ENCODE data around the gene ESR2. TPM values are rescaled to one million over a fixed set of nuclear protein-coding genes. Genes with fewer than 3 reads are reported as not detected.
A peak's percentile ranks its signal among the peaks of the same experiment; 100 is the strongest.

ESR2 gene
- total and polyA plus RNA-seq, 8 donors: 0.21 to 3.0 (median 2.0) TPM

- DNase-seq (no peak), ATAC-seq (no peak)
- Histone ChIP-seq H3K27ac (no peak overlapping the region), H3K9me3 (no peaks in the 10 kb centered on the region), H3K4me1 (peaks cover 5 to 20% of the 10 kb centered on the region in 2 donors), H3K4me3 (no peak overlapping the region), H3K36me3 (peaks cover 0 to 7% of the 10 kb centered on the region in 2 donors), H3K27me3 (peaks cover 0 to 8% of the 10 kb centered on the region in 2 donors)
- TF ChIP-seq, protein P1, sequence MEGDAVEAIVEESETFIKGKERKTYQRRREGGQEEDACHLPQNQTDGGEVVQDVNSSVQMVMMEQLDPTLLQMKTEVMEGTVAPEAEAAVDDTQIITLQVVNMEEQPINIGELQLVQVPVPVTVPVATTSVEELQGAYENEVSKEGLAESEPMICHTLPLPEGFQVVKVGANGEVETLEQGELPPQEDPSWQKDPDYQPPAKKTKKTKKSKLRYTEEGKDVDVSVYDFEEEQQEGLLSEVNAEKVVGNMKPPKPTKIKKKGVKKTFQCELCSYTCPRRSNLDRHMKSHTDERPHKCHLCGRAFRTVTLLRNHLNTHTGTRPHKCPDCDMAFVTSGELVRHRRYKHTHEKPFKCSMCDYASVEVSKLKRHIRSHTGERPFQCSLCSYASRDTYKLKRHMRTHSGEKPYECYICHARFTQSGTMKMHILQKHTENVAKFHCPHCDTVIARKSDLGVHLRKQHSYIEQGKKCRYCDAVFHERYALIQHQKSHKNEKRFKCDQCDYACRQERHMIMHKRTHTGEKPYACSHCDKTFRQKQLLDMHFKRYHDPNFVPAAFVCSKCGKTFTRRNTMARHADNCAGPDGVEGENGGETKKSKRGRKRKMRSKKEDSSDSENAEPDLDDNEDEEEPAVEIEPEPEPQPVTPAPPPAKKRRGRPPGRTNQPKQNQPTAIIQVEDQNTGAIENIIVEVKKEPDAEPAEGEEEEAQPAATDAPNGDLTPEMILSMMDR (IDR thresholded peaks at IDR 0.05): no peak
- intact Hi-C loops (cut with DNase I): no loop called here
These were observed 98.1 kb downstream of the ESR2 start for GRCh38 chr14:64196056-64196455.

DNA sequence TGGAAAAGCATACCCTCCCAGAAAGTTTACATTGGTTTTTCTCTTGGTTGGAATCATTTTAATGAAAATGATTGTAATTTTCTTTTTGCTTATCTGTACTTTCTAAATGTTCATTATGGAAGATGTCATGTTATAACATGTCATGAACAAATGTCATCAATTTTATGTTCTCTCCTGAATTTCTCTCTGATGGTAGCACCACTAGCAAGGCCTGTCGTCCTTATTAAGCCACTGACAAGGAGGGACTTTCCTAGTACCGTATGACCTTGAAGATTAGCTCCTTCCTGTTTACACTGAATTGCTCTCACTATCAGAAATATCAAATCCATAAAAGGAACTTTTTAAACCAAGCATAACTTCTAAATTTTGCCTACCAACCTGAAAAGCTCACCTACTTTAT is 99.0 kb downstream of the ESR2 start:
- Histone ChIP-seq H3K4me3 (no peak overlapping the region), H3K36me3 (peaks cover 0 to 8% of the 10 kb centered on the region in 2 donors), H3K4me1 (peaks cover 3 to 11% of the 10 kb centered on the region in 2 donors), H3K27me3 (peaks cover 0 to 8% of the 10 kb centered on the region in 2 donors), H3K27ac (no peak overlapping the region), H3K9me3 (no peaks in the 10 kb centered on the region)
- intact Hi-C loops (cut with DNase I): no loop called here
- TF ChIP-seq, protein P1 (IDR thresholded peaks at IDR 0.05): no peak
- no peak for DNase-seq
- no peak for ATAC-seq

DNA sequence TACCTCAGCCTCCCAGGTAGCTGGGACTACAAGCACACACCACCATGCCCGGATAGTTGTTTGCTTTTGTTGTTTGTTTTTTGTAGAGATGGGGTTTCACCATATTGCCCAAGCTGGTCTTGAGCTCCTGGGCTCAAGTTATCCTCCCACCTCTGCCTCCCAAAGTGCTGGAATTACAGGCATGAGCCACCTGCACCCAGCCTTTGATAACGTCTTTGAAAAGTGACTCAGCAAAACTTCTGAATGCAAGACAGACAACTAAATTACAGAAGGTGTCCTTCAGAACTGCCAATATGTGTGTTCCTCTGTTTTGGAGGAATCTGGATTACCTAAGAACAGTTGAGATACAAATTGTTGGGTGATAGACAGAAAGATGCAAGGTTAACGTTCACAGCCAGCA is 99.8 kb downstream of the ESR2 start:
- TF ChIP-seq, protein P1 (IDR thresholded peaks at IDR 0.05): no peak
- peaks cover 0 to 10% of the 10 kb centered on the region in 2 donors for H3K4me1 ChIP-seq
- intact Hi-C loops (cut with DNase I): no loop called here
- ATAC-seq (no peak), DNase-seq (no peak)
- H3K27ac ChIP-seq: no peak overlapping the region
- H3K9me3 ChIP-seq: no peaks in the 10 kb centered on the region
- peaks cover 0 to 8% of the 10 kb centered on the region in 2 donors for H3K27me3 ChIP-seq
- H3K4me3 ChIP-seq: no peak overlapping the region
- peaks cover 0 to 10% of the 10 kb centered on the region in 2 donors for H3K36me3 ChIP-seq

DNA sequence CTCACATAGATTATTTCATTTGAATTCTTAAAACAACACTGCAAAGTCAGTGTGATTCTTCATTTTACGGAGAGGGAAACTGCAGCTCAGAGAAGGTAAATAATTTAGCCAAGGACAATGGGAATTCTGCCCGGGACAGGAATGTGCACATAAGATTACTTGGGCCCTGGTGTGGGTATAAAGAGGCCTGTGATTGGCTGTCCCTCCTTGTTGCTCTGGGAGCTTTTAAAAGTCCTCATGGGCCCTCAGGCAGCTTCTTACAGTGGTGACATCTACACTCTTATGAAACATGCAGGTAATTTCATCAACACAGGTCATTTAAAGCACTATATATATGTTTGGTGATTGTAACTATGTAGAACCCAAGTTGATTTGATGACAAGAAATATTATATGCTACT is 100.3 kb downstream of the ESR2 start:
- no peak overlapping the region for H3K27ac ChIP-seq
- H3K27me3 ChIP-seq: peaks cover 0 to 8% of the 10 kb centered on the region in 2 donors
- TF ChIP-seq, protein P1 (IDR thresholded peaks at IDR 0.05): no peak
- ATAC-seq (peak; percentile 68), DNase-seq (peak in 1 of 4 donors; percentile 39)
- no peaks in the 10 kb centered on the region for H3K9me3 ChIP-seq
- H3K36me3 ChIP-seq: peaks cover 0 to 15% of the 10 kb centered on the region in 2 donors
- no peak overlapping the region for H3K4me3 ChIP-seq
- peaks cover 0 to 10% of the 10 kb centered on the region in 2 donors for H3K4me1 ChIP-seq
- intact Hi-C loops (cut with DNase I): no loop called here

DNA sequence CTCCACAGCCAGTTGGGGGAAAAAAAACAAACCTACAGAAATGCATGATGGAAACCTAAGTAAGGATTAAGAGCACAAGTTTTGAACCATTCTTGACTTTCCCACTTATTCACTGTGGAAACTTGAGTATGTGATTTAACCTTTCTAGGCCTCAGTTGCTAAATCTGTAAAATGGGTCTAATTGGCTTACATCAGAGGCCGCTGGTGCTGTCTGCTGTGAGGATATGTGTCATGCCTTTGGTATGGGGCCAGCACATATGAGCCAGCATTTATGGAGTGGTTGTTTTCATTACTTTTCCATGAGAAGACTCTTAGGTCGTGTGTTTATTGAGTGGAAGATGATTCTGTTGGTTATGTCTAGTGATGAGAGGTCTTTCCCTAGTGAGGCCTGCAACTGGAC is 102.4 kb downstream of the ESR2 start:
- Histone ChIP-seq H3K9me3 (no peaks in the 10 kb centered on the region), H3K27me3 (peaks cover 0 to 3% of the 10 kb centered on the region in 2 donors), H3K36me3 (peaks cover 0 to 21% of the 10 kb centered on the region in 2 donors), H3K27ac (no peak overlapping the region), H3K4me1 (peaks cover 0 to 4% of the 10 kb centered on the region in 2 donors), H3K4me3 (no peak overlapping the region)
- intact Hi-C loops (cut with DNase I): no loop called here
- DNase-seq (no peak), ATAC-seq (no peak)
- TF ChIP-seq, protein P1 (IDR thresholded peaks at IDR 0.05): no peak

All from left lung (tissue), 10 donors.